Stimulated activated CD8-positive, alpha-beta memory T cell treated with anti-CD3 and anti-CD28 coated beads, Interleukin-2, amount 100 ng/mL, for 48 hours (primary cell): ENCODE results near the gene DNPH1.

Source experiments
- DNase-seq, 2 donors: peaks; one replicate each; pipeline ENCODE4 v3.0.0-alpha.2; 2020; ENCODE audit warnings: low read depth in 2 of 2

The DNPH1 gene

DNA sequence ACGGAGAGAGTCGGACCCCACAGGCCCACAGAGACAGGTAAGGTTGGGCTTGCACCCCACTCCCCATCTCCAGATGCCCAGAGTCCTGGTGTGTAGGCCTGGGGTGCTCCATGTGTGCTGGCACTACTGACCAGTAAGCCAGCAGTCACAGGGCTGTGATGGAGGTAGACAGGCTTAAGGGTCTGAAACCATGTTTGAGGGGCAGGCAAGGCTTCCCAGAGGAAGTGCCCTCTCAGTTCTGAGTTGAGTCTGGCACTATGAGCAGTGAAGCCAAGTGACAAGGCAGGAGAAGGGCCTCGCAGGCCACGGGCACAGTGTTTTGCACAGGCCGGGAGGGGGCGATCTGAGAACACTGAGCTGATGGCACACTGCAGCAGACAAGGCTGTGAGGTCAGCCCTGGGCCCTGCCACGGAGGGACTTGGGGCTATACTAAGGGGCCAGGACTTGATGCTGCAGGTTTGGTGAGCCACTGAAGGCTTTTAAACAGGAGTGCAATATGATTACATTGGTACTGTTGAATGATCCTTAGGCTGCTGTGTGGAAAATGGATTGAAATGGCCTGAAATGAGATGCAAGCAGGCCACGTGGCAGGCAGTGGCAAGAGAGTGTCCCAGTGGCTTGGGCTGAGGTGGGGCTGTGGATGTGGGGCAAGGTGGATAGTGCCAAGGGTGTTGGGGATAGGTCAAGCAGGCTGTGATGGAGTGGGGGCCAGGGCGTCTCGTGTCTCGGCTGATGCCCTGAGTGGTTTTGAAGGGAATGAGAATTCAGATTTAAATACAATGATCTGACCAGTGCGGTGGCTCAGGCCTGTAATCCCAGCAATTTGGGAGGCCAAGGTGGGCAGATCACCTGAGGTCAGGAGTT is 34.3 kb upstream of the DNPH1 start:
- peak; percentile 62 to 65 for DNase-seq

DNA sequence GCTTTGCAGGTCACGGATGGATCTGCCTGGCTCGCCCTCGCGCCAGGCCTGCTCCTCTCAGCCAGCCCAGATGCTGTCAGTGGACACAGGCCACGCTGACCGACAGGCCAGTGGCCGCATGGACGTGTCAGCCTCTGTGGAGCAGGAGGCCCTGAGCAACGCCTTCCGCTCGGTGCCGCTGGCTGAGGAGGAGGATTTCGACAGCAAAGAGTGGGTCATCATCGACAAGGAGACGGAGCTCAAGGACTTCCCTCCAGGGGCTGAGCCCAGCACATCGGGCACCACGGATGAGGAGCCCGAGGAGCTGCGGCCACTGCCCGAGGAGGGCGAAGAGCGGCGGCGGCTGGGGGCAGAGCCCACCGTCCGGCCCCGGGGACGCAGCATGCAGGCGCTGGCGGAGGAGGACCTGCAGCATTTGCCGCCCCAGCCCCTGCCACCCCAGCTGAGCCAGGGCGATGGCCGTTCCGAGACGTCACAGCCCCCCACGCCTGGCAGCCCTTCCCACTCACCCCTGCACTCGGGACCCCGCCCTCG is 33.6 kb upstream of the DNPH1 start:
- DNase-seq: no peak

DNA sequence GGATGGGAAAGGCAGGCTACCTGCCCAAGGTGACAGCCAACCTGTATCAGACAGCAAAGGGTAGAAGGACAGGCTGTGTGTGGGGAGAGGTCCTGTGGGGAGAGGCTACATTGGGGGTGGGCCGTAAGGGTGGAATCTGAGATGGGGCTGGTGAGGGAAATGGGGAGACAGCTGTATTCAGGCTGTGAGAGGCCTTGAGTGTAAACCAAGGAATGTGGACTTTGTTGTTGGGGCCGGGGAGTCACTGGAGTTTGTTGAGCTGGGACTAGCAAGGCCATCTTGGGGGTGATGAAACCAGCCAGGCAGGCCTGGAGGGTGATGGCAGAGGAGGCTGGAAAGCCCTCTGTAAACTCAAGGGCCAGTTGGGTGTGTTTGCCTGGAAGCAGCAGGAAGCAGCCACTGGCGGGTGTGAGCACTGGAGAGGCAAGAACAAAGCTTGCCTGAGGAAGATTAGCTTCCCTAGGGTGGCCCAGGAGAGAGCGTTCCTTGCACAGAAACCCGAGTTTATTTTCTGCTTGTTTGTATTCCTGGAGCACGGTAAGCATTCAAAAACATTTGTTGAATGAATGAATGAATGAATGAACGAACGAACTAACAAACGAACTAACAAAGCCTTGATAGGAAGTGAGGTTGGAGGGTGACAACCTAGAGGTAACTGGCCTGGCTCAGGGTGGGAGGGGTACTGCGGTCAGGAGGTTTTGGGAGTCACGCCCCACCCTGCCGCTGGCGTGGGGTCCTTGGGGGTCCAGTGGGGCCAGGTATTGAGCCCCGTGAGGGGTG is 32.9 kb upstream of the DNPH1 start:
- DNase-seq: no peak

DNA sequence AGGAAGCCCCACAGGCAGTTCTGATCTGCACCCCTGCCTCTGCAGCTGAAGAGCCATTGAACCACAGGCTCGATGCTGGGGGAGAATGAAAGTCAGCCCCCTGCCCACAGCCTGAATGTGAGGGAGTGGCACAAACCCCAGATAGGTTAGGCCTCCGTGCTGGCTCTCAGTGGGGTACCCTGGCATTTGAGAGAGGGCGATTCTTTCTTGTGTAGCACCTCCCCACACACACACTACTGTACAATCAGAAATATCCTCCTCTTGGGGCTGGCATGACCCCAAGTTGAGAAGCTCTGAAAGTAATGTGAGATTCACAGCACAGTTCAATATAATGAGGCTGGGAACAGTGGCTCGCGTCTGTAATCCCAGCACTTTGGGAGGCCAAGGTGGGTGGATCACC is 31.9 kb upstream of the DNPH1 start:
- no peak for DNase-seq

DNA sequence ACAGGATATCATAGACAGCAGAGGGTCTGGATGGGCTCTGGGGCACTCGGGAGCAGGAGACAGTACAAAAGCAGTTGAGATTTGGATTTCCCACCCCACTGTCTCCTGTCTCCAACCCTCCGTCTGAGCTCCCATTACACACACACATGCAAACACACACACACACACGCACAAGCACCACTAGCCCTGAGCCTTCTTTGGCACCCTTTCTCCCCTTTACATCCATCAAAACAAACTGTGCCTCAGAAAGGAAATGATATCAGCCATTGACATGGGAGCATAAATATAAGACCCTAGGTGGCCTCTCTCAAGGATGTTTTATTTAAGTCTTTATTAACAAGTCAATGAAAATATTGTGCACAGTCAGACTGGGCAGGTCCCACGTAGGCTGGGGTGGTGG is 31.5 kb upstream of the DNPH1 start:
- no peak for DNase-seq

DNA sequence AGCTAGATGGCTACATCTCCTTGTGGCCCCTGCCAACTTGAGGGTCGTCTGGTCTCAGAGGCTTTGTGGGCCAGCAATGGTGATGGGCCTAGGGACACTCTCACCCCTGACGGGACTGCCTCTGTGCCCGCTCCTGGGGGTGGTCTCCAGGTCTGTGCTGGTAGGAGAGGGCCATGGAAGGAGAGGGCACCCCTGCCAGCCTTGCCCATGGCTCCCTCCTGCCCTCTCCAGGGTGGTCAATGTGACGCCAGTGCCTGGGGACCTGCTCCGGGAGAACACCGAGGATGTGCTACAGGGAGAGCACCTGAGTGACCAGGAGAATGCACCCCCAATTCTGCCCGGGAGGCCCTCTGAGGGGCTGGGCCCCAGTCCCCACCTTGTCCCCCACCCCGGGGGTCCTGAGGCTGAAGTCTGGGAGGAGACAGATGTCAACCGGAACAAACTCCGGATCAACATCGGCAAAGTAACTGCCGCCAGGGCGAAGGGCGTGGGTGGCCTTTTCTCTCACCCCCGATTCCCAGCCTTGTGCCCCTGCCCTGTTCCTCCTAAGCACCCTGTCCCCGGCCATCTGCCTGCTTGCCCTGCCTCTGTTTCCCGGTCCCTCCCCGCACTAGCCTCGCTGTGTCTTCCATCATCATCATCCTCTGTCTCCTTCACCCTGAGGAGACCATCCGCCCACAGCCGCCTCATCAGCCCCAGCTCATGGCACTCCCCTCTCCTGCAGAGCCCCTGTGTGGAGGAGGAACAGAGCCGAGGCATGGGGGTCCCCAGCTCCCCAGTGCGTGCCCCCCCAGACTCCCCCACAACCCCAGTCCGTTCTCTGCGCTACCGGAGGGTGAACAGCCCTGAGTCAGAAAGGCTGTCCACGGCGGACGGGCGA is 29.8 kb upstream of the DNPH1 start:
- no peak for DNase-seq

DNA sequence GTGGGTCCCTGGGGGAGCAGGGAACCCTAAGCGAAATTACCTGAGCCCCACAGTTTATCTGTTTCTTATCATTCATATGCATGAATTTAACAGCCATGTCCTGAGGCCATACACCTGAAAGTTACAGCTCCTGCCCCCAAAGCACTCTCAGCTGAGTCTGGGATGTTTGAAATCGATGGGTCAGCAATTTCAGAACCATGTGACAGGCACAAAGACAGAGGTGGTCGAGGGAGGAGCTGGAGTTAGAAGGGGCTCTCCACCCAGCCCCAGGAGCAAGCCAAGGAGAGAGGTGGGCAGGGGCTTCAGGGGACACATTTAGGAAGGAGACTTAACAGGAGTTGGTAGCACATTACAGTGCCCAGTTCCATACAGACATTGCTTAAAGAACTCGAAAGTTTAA is 28.9 kb upstream of the DNPH1 start:
- DNase-seq: no peak

DNA sequence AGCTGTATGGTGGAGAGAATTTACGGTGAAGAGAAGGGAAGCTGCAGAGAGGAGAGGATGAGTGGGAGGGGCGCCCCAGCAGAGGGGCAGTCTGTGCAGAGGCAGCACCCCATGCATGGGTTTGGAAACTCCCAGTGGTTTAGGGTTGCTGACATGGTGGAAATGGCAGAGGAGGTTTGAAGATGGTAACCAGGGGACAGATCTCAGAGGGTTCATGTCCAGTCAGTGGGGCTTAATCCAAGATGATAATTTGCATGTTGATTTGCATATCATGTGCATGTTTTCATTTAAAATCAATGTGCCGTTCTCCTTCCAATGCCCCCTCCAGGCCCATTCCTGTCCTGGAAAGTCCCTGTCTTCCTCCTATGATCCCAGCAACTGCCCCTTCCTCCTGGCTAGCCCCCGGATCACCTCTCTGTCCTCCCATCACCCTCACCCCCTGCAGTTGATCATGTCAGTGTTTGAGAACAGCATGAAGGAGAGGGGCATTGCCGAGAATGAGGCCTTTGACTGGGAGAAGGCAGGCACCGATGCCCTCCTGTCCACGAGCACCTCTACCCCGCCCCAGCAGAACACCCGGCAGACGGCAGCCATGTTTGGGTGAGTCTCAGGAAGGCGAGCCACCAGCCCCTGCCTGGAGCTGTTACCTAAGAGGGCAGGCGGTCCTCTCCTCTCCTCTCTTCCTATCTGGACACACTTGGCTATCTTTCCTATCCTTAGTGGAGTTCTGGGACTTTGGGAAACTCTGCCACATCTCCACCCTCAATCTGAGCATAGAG is 28.3 kb upstream of the DNPH1 start:
- no peak for DNase-seq

DNA sequence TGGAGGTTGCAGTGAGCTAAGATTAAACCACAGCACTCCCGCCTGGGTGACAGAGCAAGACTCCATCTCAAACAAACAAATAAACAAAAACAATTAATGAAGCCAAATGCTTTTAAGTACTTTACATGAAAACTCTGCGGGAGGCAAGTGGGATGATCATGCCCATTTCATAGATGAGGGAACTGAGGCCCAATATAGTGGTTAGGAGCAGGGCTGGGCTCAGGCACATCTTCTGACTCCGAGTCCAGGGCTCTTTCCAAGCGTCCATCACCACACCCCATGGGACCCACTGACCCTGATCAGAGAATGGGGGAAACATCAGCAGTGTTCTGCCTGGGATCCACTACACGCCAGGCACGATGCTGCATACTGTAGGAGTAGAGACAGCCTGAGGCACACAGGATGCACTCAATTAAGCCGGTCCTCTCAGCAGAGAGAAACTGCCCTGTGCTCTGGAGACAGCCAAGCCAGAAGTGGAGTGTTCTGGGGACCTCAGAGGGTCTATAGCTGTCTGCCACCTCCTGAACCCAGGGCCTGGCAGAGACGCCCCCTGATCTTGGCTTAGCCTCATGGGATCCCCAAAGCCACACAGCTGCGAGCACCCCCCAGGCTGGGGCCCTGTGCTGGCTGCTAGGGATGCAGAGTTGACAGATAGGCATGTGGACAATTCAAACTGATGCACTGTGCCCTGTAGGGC is 27.5 kb upstream of the DNPH1 start:
- DNase-seq: no peak

DNA sequence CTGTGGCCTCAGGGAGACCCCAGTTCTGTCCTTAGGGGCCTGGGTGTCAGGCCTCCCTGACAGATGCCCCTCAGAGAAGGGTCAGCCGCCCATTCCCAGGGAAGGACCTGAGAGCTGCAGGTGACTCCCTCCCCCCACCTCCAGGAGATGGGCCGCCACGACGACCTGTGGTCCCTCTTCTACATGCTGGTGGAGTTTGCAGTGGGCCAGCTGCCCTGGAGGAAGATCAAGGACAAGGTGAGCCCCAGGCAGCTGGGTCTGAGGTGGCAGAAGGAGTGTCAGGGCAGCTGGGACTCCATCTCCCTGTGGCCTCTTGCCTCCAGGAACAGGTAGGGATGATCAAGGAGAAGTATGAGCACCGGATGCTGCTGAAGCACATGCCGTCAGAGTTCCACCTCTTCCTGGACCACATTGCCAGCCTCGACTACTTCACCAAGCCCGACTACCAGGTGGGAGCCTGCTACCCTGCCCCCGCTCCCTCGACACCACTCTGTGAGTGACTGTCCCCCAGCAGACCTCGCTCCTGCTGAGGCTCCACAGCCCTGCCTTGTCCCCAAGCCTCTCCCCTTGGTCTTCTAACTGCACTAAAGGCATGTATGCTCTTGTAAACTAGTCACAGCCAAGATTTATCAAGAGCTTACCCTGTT is 26.2 kb upstream of the DNPH1 start:
- no peak for DNase-seq

DNA sequence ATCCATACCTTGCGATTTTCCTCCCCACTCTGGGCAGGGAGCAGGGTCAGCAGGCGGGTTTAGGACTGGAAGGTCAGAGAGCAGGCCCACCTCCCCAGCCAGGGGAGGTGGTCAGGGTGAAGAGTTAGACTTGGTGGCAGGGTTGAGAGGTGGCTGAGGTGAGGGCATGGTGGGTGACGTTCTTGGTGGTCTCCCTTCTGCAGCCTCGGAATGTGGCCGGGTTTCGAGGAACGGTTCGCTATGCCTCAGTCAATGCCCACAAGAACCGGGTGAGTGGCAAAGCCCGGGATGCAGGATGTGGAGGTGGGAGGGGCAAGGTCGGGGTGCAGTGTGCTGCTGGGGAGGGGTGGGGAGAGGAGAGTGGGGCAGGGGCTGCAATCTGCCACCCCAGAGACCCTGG is 25.6 kb upstream of the DNPH1 start:
- no peak for DNase-seq

DNA sequence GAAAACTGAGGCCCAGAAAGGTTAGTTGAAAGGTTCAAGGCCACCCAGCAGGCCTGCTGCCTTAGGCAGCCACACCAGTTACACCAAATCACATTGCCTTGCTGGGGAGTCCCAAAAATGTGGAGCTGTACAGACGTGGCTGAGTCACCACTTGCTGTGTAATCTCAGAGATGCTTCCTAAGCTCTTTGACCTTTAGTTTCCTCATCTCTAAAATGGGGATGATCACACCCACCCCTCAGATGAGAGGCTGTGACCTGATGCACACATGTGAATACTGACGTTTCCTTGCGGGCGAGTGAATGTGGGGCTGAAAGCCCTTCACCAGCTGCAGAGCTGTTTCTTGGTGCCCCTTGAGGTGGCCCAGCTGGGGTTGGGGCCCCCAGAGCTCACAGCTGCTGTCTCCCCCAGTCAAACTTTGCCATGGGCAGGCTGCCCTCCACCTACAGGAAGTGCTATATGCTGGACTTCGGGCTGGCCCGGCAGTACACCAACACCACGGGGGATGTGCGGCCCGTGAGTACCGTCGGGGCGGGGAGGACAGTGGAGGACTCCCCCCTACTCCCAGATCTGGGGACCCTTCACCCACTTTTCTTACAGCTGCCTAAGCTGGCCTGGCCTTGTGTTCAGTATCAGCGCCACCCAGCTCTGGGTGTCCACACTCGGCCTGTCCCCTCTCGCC is 25.0 kb upstream of the DNPH1 start:
- no peak for DNase-seq

DNA sequence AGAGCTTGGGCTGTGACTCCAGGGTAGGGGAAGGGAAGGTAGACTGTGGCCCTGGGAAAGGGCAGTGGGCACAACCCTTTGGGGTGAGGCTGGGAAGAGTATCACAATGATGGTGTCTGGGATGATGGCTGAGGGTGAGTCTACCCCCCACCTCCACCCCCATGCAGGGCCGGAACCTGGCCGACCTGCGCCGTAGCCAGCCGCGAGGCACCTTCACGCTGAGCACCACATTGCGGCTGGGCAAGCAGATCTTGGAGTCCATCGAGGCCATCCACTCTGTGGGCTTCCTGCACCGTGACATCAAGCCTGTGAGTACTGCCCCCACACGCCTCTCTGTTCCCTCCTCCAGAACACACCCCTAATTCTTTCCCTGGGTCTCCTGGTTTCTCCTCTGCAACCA is 24.1 kb upstream of the DNPH1 start:
- no peak for DNase-seq

DNA sequence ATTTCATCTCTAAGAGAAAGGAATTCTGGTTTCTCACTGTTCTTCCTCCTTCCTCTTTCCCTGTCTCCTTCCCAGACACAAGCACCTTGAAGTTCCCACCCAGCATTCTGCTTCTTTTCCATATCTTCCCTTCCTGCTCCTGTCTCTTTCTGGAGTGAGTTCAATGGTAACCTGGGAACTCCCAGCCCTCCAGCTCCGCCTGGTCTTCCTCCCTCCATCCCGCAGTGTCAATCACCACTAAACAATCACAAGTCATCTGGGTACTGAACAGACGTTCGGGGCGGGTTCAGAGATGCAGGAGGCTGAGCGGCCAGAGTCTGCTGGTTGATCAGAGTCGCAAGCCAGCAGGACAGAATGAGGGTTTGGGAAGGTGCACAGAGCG is 21.7 kb upstream of the DNPH1 start:
- DNase-seq: no peak

DNA sequence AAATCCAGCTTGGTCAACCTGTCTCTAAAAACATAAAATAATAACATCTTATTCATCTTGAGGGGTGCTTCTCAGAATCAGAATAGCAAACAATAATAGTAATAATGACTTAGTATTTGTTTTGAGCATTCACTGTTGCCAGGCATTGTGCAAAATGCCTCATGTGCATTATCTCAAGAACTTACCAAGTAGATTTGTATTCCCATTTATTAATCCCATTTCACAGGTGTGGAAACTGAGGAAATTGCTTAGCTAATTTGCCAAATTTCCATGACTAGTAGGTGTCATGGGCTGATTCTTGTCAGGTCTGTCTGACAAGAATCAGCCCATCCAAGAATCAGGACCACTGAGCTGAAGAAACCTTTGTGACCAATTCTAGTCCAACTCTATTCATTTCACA is 19.5 kb upstream of the DNPH1 start:
- DNase-seq: no peak

DNA sequence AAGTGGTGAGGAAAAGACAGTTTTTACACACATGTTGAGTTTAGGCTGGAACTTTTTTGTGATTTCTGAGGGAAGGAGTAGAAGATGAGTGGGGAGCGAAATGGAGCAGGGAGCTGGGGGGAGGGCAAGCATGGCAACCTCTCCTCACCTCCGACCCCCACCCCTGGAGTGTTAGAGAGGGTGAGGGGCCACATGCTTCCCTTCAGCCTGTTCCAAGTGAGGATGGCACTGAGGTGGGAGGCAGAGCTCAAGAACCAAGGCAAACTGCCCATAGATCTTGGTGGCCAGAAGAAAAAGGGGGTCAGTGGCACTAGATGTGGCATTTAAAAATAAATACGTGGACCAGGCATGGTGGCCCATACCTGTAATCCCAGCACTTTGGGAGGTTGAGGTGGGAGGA is 18.8 kb upstream of the DNPH1 start:
- no peak for DNase-seq

DNA sequence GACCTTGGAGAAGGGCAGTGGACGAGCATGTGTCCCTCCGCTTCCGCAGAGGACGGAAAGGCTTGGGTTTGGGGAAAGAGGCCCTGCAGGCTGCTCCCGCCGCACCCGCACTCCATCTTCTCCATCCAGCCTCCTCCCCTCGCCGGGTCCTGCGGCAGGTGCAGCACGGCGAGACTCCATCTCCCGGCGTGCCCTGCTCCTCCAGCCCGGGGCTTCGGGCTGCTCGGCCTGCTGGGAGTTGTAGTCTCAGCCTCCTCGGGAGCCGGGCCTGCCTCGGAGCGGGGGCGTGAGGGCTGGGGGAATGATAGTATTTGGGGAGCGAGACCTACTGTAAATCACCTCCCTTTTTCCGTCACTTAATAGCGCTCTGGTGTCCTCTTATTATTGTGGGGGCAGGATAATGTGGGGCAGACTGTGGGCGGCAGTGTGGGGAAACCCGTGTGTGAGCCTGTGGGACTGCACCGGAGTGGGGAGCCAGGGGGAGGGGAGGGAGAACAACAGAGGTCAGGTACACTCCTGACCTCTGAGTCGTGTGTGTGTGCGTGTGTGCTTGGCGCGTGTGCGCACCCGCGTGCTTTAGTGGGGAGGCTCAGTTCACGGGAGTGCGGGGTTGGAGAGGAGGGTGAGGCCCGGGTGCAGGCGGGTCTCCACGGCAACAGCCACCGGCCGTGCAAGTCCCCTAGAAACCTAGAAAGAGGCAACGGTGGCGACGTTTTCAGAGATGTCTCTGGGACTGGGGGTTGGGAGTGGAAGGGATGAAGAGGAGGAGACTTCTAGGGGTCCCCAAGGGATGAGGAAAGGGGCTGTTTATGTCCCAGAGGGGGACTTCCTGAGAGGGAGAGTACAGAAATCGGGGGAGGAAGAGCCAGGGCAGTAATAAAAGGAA is 18.1 kb upstream of the DNPH1 start:
- DNase-seq: peak; percentile 69 to 73

DNA sequence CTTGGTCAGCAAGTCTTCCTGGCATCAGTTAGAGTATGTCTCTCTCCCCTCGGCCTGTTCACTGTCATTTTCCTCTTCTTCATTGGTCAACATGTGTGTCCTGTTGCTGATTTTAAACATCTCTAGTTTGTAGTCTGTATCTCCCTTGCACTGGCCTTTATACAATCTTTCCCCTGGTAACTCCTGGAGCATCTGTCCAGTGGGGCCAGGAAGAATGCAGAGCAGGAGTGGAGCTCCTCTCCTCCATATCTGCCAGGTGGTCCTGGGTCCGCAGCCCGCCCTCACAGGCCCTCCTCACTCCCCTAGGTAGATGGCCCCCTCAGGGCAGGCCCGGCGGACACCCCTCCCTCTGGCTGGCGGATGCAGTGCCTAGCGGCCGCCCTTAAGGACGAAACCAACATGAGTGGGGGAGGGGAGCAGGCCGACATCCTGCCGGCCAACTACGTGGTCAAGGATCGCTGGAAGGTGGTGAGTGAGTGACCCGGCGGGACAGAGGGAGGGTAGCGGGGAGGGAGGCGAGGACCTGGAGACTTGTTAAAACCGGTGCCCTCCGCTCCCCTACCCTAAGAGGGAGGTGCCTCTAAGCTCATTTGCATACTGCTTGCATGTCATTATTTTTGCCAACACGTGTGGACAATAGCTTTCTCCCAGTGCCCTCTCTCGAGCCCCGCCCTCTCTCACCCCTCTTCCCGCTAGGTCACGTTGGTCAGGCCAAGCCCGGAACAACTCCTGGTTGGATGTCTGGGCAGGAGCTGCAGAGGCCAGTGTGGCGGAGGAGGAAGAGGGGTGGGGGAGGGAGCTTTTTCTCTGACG is 17.2 kb upstream of the DNPH1 start:
- no peak for DNase-seq
